PFSK-1 (cell line): ENCODE data around the gene IGSF11.

Experiments used
- FOXP2 ChIP-seq: optimal IDR thresholded peaks from 2 replicates; pipeline ENCODE3; 2011; ENCODE audit warnings: borderline replicate concordance, control low read depth, inconsistent platforms; ENCODE audit not compliant: insufficient read depth; ENCODE audit errors: extremely low read length, extremely low read depth
- POLR2AphosphoS5 ChIP-seq: IDR thresholded peaks from 2 replicates; pipeline ENCODE4 v1.6.1; 2012; ENCODE audit warnings: low read depth, mild to moderate bottlenecking, control low read depth, low read length, moderate library complexity
- REST ChIP-seq, 2 experiments: IDR thresholded peaks; 2 replicates each; pipeline versions ENCODE4 v1.6.1 to v1.8.0; 2011 to 2012; ENCODE audit warnings: low read depth in 2 of 2, low read length in 2 of 2, control low read depth in 1 of 2, inconsistent platforms in 1 of 2, mild to moderate bottlenecking in 1 of 2, moderate library complexity in 1 of 2; ENCODE audit not compliant: insufficient read depth in 1 of 2
- SIN3A ChIP-seq: IDR thresholded peaks from 2 replicates; pipeline ENCODE4 v1.6.1; 2012; ENCODE audit warnings: mild to moderate bottlenecking, low read length, moderate library complexity, borderline replicate concordance; ENCODE audit not compliant: insufficient read depth
- TAF1 ChIP-seq: IDR thresholded peaks from 2 replicates; pipeline ENCODE4 v1.6.1; 2012; ENCODE audit warnings: low read length, control low read depth, borderline replicate concordance; ENCODE audit not compliant: insufficient read depth

GRCh38 chr3:118987477-118987876 lies 47.2 kb downstream of the IGSF11 start:
- no peak for TF ChIP-seq SIN3A
- no peak for TF ChIP-seq POLR2AphosphoS5
- TF ChIP-seq REST (IDR thresholded peaks at IDR 0.05; ENCODE audit: insufficient read depth in 1 of 2, low read depth in 2 of 2, low read length in 2 of 2), result no peak
- no peak for TF ChIP-seq TAF1
- TF ChIP-seq FOXP2, result no peak
